ENCODE results near the gene STK33.

DNA sequence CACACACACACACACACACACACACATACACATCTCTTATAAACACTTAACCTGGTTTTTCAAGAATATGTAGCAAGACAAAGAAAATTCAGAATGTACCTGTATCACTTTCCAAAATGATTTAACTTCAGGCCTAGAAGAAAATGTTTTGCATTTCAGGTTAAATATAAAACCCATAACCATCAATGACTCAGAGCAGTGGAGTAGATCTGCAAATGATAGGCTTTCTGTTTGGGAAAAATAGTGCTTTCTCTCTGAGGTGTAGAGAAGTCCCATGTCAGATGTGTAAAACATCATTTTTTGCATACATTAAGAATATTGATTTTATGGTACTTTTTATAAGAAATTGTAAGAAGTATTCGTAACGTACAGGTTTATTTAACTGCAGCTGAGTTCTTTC is 116.9 kb downstream of the STK33 start:
- TF ChIP-seq, protein P1, sequence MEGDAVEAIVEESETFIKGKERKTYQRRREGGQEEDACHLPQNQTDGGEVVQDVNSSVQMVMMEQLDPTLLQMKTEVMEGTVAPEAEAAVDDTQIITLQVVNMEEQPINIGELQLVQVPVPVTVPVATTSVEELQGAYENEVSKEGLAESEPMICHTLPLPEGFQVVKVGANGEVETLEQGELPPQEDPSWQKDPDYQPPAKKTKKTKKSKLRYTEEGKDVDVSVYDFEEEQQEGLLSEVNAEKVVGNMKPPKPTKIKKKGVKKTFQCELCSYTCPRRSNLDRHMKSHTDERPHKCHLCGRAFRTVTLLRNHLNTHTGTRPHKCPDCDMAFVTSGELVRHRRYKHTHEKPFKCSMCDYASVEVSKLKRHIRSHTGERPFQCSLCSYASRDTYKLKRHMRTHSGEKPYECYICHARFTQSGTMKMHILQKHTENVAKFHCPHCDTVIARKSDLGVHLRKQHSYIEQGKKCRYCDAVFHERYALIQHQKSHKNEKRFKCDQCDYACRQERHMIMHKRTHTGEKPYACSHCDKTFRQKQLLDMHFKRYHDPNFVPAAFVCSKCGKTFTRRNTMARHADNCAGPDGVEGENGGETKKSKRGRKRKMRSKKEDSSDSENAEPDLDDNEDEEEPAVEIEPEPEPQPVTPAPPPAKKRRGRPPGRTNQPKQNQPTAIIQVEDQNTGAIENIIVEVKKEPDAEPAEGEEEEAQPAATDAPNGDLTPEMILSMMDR (IDR thresholded peaks at IDR 0.05): no peak
- TF ChIP-seq POLR2AphosphoS5 (IDR thresholded peaks at IDR 0.05; ENCODE audit: insufficient read depth in 1 of 2, low read depth in 1 of 2): no peak
- no peak for TF ChIP-seq POLR2A (IDR thresholded peaks at IDR 0.05)

Data from vagina (tissue), 2 donors.